Lung microvascular endothelial cell (primary cell): ENCODE data around the gene GPR108. TPM values are rescaled to one million over a fixed set of nuclear protein-coding genes. Genes with fewer than 3 reads are reported as not detected.
A peak's percentile ranks its signal among the peaks of the same experiment; 100 is the strongest.

Experiments used
- DNase-seq, 2 donors: peaks; one replicate each; pipeline versions ENCODE4 v3.0.0 to v3.0.0-alpha.2; 2010; ENCODE audit warnings: low read depth in 2 of 2
- total RNA-seq: library from RNA; depleted of rRNA; stranded (reverse); fragments of >200 nt; gene quantifications from 2 replicates; pipeline ENCODE4 v1.2.1, GENCODE V29; 2014

GPR108 gene
- total RNA-seq, 1 donor from 2014 or later: 58.3 TPM

DNA sequence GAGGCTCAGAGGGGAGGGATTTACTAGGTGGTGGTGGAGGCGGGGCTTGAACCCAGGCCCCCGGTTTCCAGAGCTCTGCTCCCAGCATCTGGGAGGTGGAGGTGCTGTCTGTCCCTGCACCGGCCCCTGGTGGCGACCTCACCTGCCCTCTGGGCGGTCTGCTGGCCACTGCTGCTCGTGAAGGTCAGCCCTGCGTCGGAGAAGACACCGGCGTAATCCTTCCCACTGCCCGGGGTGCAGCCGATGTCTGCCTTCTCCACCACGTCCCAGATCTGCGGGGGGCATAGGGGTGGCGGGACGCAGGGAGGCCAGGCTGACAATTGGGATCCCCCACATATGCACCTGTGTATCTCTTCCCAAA lies 29.7 kb downstream of the GPR108 start:
- no peak for DNase-seq

DNA sequence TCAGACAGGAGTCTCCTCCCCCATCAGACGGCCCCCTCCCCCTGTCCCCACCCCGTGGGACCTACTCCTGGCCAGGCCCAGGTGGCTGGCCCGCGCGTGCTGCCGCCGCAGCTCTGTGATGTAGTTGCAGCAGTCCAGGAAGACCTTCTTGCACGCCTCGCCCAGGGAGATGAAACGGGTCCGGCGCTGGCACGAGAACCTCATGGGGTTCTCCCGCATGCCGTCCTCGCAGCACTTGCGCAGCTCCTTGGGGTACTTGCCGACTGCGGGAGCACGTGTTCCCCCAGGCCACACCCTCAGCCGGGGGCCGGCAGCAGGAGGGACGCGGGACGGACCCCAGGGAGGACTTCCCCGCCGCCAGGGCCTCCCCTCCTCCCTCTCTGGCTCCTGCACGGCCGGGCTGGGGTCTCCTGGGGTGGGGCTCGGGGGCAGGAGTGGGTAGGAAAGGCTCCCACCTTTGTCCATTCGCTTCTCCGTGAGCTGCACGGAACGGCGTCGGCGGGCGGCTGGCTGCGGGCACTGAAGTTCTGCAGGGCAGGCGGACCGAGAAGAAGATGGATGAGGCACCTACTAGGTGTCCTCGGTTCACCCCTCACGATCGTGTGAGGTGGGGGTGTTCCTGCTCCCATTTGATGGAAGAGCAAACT lies 30.2 kb downstream of the GPR108 start:
- no peak for DNase-seq

DNA sequence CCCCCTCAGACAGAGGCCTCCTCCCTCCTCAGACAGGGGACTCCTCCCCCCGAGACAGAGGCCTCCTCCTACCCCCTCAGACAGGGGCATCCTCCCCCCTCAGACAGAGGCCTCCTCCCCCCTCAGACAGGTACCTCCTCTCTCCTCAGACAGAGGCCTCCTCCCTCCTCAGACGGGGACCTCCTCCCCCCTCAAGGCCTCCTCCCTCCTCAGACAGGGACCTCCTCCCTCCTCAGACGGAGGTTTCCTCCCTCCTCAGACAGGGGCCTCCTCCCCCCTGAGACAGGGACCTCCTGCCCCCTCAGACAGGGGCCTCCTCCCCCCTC lies 30.8 kb downstream of the GPR108 start:
- DNase-seq: no peak

DNA sequence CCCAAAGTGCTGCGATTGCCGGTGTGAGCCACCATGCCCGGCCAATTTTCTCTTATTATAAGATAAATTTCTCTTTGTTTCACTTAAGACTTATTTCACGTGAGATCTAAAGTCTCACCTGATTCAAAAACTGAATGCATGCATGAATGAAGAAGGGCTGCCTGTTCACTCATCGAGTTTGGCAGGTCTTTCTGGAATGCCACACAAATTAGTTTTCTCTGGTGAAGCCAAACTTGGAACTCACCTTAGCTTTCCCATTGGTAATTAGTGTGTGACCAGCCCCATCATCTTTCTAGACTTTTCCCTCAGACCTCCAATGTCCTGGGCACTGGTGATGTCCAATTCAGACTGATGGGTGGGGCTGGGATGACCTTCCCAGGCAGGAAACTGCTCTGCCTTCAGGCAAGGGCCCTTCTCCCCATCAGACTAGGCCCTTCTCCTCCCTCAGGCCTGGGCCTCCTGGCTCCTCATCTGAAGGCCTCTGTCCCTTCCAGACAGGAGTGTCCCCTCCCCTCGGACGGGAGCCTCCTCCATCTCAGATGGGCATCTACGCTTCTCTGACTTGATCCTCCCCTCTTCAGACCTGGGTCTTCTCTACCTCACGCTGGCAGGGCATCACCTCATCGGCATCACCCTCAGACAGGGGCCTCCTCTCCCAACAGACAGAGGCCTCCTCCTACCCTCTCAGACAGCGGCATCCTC lies 31.3 kb downstream of the GPR108 start:
- DNase-seq: no peak

DNA sequence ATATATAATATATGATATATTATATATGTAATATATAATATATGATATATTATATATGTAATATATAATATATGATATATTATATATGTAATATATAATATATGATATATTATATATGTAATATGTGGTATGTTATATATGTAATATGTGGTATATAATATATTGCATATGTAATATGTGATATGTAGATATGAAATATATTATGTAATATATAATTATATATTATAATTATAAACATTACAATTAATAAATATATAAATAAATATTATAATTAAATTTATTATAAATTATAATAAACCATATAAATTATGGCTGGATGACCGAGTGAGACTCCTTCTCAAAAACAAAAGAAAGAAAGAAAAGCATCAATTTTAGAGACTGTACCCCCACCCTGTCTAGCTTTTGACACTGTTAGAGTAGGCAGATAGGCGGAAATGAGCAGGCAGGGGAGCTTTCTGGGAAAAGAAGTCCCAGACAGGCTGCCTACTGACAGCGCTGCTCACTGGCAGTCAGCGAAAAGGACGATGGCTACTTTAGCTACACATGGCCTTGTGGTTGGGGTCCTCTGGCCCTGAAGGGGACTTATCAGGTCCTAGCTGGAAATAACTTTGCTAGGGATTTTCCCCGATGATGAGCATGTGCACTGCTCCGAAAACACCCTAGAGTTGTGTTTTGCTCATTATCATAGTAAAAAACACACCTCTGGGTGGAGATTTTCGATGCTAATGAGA lies 36.6 kb downstream of the GPR108 start:
- no peak for DNase-seq

DNA sequence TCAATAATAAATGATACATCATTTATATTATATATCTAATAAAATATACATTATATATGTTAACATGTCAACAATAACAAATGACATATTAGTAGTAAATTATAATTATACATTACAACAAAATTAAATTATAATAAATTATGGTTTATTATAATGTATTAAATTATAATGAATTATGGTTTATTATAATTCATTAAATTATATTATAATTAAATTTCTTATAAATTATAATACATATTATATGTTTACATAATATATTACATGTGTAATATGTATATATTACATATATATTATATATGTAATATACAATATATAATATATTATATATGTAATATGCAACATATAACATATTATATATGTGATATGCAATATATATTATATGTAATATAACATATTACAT lies 37.4 kb downstream of the GPR108 start:
- no peak for DNase-seq

DNA sequence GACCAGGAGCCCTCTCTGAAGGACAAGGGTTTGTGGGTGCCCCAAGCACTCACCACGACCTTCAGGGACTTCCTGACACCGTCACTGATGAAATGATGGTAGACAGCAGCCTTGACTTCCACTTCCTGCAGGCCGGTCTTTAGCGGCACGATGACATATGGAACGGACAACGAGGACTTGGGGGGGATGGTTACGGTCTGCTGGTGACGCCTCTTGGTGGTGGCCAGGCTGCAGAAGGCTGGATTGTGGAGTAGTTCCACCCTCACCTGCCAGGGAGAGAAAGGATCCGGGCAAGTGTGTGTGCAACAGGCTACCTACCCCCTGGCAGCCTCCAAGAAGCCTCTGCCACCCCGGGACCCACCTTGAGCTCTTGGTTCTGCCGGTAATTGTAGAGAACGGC lies 40.1 kb downstream of the GPR108 start:
- no peak for DNase-seq

DNA sequence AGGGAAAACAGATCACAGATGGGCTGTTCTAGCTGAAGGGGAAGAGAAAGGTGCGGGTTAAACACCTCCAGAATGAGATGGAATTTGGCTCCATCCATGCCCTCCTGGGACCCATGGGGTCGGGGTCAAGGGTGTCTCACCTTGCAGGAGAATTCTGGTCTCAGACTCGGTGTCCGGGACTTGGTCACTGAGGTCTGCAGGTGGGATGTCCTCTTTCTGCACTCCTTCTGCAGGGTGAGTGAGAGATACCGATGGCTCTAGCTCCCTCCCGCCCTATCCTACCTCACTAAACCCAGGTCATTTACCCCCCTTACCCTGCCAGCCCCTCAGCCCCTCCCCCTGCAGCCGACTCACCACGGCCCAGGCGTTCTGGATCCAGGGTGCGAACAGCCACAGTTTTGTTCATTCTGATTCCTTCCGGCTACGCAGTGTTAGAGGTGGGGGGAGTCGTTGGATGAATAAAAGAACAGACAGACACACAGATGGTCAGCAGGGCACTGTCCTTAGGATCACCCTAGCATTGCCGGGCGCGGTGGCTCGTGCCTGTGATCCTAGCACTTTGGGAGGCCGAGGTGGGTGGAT lies 41.0 kb downstream of the GPR108 start:
- DNase-seq: no peak

DNA sequence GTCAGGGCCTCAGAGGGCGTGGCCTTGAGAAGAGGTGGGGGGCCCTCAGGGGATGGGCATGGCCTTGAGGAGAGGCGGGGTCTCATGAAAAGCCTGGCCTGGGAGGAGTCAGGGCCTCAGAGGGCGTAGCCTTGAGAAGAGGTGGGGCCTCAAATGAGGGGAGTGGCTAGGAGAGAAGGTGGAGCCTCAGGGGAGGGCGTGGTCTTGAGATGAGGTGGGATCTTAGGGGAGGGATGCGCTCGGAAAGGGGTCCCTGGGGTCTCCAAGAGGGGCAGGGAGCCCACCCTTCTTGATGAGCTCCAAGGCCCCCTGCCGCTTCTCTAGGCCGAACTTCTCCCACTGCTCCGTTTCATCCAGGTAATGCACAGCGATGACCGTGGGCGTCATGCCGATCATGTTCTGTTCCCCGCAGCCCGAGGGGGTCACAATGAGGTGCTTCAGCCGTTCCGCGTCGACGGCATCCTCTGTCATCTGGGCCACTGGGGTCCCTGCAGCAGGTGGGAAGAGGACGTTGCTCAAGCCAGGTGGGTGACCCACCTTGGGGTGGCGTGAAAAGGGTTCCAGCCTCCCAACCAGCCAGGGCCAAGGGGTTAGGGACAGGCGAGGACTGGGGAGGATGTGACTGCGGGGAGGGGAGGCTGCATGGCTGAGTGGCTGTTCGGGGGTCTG lies 43.1 kb downstream of the GPR108 start:
- DNase-seq: no peak

DNA sequence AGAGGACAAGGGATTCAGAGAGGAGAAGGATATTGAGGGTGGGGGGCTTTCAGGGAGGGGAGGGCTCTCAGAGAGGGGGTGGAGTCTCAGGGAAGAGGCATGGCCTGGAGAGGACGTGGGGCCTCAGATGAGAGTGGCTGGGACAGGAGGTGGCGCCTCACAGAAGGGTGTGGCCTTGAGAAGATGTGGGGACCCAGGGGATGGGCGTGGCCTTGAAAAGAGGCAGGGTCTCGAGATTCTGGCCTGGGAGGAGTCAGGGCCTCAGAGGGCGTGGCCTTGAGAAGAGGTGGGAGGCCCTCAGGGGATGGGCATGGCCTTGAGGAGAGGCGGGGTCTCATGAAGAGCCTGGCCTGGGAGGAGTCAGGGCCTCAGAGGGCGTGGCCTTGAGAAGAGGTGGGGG lies 43.7 kb downstream of the GPR108 start:
- DNase-seq: no peak

DNA sequence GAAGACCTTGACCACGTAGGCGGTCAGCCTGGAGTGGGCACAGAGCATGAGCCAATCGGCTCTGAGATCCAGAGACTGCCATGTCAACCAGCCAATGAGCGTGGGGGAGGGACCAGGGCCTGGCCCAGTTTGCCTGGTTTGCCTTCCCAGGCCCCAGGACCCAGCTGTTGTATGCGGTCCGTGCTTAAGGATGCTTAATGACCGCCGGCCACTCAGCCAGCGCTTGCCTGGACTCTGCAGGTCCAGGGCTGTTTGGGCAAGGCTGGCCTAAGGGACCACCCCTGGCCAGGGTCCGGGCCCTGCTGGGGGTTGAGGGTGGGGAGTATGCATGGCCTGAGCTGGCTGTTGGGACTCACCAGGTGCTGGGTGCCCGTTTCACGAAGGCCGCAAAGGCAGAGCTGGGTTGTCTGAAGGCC lies 44.3 kb downstream of the GPR108 start:
- peak in 1 of 2 donors; percentile 13 for DNase-seq

DNA sequence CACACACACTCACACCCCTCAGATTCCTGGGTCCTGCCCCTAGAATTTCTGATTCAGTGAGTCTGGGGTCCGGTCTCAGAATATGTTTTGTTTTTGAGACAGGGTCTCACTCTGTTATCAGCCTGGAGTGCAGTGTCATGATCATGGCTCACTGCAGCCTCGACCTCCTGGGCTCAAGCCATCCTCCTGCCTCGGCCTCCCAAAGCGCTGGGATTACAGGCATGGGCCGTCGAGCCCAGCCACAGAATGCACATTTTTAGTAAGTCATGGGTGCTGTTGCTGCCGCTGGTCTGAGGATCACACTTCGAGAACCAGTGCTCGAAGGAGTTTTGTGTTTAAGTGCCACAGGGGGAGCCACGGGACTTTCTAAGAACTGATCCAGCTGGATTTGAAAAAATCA lies 45.4 kb downstream of the GPR108 start:
- DNase-seq: no peak

DNA sequence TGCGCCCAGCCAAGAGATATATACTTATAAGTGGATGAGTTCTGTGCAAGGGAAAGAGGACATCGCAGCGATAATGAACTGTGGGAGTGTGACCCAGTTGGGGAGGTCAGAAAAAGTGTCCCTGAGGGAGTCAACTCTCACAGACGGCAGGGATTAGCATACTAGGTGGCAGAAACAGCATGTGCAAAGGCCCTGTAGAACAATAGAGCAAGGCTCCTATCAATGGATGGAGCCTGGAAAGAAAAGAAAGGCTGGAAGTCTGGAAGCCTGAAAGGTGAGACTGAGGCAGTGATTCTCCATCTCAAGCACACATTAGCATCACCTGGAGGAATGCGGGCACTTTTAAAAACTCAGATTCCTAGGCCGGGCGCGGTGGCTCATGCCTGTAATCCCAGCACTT lies 46.0 kb downstream of the GPR108 start:
- no peak for DNase-seq

DNA sequence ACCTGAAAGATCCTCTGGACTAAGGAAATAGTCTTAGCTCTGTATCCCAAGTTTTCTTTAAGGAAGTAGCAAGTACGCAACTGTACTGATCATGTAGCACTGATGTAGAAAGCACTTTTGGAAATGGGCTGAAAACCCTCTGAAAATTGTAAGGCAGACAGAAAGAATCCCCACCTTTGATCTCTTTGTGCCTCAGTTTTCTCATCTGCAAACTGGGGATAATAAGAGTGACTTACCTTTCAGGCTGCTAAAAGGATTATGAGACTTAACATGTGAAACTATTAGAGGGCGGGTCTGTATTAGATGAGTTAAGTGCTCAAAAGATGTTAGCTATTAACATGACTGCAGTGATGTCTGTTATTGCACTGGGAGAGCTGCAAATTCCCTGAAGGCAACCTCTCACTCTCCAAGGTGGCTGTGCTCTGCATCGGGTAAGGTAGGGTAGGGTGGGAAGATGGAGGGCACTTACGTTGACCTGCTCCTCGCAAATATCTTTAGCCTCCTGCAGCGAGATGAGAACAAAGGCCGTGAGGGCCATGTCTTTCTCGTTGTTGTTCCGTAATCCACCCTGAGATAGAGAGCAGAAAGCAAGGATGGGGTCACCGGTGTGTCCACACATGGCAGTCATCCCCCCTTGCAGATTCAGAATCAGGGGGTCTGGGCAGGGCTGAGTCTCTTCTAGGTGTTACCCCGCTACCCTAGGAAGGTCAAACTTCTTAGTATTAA lies 47.1 kb downstream of the GPR108 start:
- no peak for DNase-seq

DNA sequence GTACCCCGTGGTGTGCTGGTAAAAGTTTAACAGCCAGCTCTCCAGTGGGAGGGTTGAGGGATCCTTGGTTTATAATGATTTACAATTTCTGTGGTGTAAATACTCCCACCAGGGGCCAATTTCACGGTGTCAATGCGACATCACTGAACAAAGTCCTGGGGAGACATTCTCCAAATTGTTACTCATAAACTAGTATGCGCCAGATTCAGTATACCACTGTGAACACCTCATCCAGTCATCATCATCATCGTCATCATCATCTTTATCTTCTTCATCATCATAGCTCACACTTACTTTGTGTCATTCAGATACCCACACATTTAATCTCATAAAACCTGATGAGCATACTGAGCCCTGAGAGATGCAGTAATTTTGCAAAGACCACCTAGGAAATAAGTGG lies 50.3 kb downstream of the GPR108 start:
- no peak for DNase-seq

DNA sequence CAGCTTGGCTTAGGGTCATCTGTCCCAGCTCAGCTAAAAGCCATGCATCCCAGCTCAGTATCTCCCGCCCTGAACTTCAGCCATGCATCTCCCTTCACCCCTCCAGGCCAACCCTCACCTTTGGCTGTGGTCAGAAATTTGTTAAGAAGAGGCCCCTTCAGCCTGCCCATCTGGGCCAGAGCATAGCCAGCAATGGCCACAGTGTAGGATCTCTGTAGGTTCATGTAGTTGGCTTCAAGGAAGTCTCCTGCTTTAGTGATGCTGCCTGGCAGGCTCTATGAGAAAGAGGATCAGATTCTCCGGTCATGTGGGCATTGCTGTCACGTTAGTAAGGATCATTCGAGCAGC lies 50.8 kb downstream of the GPR108 start:
- no peak for DNase-seq

DNA sequence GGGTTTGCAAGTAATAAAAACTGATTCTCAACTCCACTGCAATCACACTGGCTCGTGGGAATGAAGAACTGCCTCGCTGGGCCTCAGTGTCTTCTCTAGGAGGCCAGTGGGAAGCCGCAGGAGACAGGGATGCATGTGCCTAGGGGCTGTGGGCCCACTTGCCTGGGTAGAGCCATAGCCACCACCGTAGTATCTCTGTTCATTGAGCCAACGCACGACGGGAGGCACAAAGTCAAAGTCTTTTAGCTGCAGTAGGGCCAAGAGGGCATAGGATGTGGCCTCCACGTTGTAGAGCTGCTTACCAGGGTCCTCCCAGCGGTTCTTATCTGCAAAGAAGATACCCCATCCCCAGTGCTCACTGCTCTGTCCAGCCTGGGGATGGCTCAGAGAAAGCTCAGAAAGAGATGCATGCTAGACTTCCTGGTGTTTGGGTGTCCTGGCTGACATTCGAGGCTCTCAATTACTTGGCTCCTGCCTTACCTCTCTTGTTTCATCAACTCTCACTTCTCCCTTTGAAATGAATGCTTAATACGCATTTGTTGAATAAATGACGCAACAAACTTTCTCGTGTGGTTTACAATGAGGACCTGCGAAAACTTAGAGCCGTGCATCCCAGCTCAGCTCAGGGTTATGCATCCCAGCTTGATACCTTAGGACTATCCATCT lies 51.3 kb downstream of the GPR108 start:
- DNase-seq: no peak

DNA sequence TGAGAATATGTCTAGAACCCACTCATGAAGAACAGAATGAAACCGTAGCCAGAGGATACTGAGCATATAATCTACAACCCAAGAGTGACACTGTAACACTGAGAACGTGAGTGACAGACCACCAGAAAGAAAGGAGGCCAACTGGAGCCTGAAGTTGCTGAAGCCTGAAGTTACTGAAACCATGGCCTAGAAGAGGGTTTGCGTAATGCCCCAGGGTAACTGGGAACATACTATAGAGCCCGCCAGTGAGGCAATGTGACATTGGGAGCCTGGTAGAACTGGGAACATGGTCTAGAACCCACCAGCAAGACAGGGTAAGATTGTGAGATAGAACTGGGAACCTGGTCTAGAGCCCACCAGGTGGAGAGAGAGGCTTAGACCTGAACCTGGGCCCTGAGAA lies 51.9 kb downstream of the GPR108 start:
- no peak for DNase-seq

DNA sequence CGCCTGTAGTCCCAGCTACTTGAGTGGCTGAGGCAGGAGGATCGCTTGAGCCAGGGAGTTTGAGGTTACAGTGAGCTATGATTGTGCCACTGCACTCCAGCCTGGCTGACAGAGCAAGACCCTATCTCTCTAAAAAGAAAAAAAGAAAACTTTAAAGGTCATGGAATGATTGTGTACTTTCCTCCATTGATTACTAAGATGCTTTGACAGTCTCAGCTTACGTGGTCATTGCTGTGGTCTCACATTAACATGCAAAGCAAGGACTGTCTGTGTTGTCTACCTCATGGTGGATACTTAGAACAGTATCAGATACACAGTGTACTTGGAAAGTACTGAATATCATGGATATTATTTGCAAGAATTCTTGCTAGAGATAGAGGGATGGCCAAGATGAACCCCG lies 53.4 kb downstream of the GPR108 start:
- DNase-seq: no peak

DNA sequence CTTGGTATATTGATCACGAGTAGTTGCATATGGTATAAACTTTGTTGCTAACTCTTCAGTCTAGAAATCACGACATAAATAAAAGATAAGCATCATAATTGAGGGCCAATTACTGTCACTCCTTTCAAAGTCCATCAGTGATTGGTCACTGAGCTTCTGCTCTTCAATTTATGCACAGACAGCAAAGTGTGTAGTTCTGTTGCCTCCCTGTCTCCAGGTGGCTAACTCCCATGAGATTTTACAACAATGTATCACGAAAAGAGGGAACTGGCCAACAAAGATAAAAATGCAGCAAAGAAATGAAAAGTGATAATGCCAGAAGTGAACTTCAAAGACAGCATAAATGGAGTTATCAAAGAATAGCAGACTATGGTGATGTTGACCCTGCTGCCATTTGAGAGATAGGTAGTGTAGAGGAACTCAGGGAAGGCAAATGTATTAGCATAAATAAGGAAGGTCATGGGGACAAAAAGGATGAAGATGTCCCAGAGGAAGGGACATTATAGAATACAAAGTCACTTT lies 54.7 kb downstream of the GPR108 start:
- no peak for DNase-seq

DNA sequence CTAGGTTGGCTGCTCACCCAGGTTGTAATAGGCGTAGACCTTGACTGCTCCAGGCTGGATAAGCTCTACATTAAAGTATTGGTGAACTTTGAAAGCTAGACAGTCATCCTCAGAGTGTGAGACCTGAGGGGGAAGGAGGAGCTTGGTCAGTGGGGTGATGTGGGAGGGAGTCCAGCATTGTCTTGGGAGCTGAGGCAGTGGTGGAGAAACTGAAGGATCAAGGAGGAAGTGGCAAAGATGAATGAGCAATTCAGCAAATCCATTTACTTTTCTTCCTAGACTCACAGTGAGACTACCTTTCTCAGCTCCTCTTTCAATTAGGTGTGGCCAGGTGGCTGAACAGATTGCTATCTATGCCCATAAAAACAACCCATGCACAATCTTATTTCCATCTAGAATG lies 57.2 kb downstream of the GPR108 start:
- DNase-seq: no peak
